ENCODE measurements around the gene NUAK2. TPM values are rescaled to one million over a fixed set of nuclear protein-coding genes. Genes with fewer than 3 reads are reported as not detected.
"Not testable (repeated sequence)": the region's sequence is repeated elsewhere in the genome, so short reads cannot be mapped to it uniquely, and the experiment has no call there.

Gene NUAK2
- total RNA-seq, 2 experiments from 2014 or later: 12.1 to 12.7 TPM

DNA sequence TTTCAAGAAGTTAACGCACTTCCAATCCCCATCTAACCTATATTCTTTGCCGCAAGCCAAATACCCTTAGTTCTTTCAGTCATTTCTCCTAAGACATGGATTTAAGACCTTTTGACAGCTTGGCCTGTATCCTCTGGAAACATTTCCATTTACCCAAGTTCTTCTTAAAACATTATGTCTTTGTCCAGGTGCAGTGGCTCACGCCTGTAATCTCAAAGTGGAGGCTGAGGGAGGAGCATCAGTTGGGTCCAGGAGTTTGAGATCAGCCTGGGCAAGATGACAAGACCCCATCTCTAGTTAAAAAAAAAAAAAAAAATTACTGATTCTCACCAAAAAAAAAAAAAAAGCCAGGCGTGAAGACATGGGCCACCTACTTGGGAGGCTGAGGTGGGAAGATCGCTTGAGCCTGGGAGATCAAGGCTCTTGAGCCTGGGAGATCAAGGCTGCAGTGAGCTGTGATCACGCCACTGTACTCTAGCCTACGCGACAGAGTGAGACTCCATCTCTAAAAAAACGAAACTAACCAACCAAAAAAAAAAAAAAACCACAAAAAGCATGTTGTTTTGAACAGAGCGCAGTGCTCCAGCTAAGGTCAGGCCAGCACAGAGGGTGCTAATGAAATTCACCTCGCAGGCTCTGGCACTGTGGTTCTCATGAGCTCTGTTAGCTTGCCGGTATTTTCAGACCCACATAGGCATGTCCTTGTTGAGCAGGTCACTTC lies 36.0 kb downstream of the NUAK2 start:
- POLR2A ChIA-PET: interaction anchor here (0.6 to 0.7 kb wide), 2 partner anchors 28 to 92 kb away, joined by 4 to 5 read pairs; no protein-coding TSS in a partner anchor
- peak; percentile 72 for DNase-seq
- Mint-ChIP-seq H3K36me3 (ENCODE audit: low read depth) (peaks cover 3% of the 10 kb centered on the region), H3K4me3 (peak overlapping the region; percentile 53), H3K4me1 (peaks cover 82% of the 10 kb centered on the region), H3K27me3 (peaks cover 9% of the 10 kb centered on the region), H3K9me3 (no peaks in the 10 kb centered on the region), H3K27ac (peak overlapping the region; percentile 92)
- CTCF ChIA-PET: interaction anchor here (0.6 to 23.8 kb wide), 13 partner anchors 8 to 1599 kb away, joined by 3 to 560 read pairs (median 5); partner anchors contain the start of gene NUAK2

DNA sequence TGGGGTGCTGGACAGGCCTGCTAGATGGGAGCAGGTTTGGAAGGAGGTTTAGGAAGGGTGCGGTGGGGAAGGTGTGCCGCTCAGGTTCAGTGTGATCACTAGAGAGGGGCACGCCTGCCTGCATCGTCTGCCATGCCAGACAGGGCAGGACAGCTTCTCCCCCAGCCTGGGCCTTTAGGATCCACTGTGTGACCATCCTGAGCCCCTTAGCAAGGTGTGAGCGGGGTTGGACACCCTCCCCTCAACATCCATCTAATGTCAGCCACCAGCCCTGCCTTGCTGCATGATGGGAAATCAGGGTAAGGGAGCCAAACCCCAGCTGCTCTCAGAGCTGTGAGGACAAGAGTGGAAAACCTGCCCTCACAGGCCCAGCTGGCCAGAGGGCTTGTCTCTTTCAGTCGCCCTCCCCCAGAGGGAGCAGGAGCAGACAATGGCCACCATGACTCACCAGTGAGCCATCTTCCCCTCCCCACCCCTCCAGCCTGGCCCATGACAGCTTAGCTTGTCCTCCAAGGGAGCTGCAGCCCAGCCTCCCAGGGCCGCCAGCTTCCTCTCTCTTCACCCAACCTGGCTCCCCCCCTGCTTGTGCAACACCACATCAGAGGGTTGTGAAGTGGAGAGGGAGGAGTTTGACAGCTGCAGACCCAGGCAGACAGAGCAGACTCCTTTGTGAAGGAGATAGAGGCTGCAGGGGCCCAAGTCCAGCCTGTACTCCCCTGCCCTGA lies 37.0 kb downstream of the NUAK2 start:
- ChIA-PET CTCF (interaction anchor here (0.9 to 23.8 kb wide), 7 partner anchors 9 to 51 kb away, joined by 3 to 560 read pairs (median 6); partner anchors contain the start of gene NUAK2), POLR2A (interaction anchor here (0.7 kb wide), 1 partner anchor 29 kb away, joined by 3 read pairs; no protein-coding TSS in a partner anchor)
- Mint-ChIP-seq H3K4me3 (peak overlapping the region; percentile 53), H3K4me1 (peaks cover 86% of the 10 kb centered on the region), H3K9me3 (no peaks in the 10 kb centered on the region), H3K36me3 (ENCODE audit: low read depth) (peaks cover 6% of the 10 kb centered on the region), H3K27ac (peak overlapping the region; percentile 92), H3K27me3 (peaks cover 9% of the 10 kb centered on the region)
- peak; percentile 94 for DNase-seq

DNA sequence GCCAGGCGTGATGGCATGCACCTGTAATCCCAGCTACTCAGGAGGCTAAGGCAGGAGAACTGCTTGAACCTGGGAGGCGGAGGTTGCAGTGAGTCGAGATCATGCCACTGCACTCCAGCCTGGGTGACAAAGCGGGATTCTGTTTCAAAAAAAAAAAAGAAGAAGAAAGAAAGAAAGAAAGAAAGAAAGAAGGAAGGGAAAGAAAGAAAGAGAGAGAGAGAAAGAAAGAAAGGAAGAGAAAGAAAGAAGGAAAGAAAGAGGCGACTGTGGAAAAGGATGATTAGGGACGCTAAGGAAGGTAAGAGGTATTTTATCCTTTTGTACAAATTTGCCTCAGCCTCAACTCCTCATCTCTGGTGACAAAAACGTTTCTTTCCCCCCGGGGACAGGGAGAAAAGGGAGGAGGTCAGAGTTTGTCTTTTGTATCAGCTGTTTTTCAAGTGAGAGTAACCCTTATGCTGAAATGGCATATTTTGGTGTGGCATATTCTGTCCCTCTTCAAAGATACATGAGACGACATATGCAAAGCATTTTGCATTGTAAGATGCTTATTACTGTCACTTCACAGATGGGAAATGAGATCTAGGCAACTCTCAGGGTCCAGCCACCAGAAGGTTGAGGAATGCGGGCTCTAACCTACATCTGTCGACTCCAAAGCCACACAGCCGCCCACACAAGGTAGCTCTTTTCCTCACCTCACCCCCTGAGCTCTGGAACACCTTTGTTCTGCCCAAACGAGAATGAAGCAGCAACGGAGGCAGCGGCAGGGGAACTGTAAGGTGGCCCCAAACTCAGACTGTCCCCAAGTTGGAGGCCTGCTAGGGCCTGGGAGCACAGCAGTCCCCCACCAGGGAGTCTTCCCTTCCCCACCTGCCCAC lies 38.0 kb downstream of the NUAK2 start:
- Mint-ChIP-seq H3K9me3 (no peaks in the 10 kb centered on the region), H3K4me3 (no peak overlapping the region), H3K27ac (peak overlapping the region; percentile 92), H3K36me3 (ENCODE audit: low read depth) (peaks cover 6% of the 10 kb centered on the region), H3K4me1 (peaks cover 89% of the 10 kb centered on the region), H3K27me3 (peaks cover 9% of the 10 kb centered on the region)
- ChIA-PET CTCF (interaction anchor here (0.7 to 23.8 kb wide), 4 partner anchors 10 to 39 kb away, joined by 3 to 560 read pairs (median 13); partner anchors contain the start of gene NUAK2), POLR2A (interaction anchor here (0.7 kb wide), 1 partner anchor 45 kb away, joined by 3 read pairs; no protein-coding TSS in a partner anchor)
- DNase-seq: no peak

DNA sequence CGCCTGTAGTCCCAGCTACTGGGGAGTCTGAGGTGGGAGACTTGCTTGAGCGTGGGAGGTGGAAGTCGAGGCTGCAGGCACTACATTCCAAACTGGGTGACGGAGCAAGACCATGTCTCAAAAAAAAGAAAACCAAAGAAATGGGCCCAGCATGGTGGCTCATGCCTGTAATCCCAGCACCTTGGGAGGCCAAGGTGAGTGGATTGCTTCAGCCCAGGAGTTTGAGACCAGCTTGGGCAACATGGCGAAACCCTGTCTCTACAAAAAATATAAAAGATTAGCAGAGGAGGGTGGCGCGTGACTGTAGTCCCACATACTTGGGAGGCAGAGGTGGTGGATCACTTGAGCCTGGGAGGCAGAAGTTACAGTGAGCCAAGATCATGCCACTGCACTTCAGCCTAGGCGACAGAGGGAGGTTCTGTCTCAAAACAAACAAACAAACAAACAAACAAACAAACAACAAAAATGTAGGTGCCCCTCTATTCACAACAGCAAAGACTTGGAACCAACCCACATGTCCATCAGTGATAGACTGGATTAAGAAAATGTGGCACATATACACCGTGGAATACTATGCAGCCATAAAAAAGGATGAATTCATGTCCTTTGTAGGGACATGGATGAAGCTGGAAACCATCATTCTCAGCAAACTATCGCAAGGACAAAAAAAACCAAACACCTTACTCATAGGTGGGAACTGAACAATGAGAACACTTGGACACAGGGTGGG lies 40.7 kb downstream of the NUAK2 start:
- Mint-ChIP-seq H3K27ac (peak overlapping the region; percentile 87), H3K4me1 (peaks cover 68% of the 10 kb centered on the region)
- ChIA-PET POLR2A (interaction anchor here (0.6 kb wide), 1 partner anchor 81 kb away, joined by 3 read pairs; no protein-coding TSS in a partner anchor), CTCF (interaction anchor here (0.8 to 23.8 kb wide), 3 partner anchors 10 to 112 kb away, joined by 3 to 560 read pairs (median 3); partner anchors contain the start of gene NUAK2)
- not testable (repeated sequence) for H3K4me3 Mint-ChIP-seq; DNase-seq; H3K27me3 Mint-ChIP-seq; H3K36me3 Mint-ChIP-seq (ENCODE audit: low read depth); H3K9me3 Mint-ChIP-seq

DNA sequence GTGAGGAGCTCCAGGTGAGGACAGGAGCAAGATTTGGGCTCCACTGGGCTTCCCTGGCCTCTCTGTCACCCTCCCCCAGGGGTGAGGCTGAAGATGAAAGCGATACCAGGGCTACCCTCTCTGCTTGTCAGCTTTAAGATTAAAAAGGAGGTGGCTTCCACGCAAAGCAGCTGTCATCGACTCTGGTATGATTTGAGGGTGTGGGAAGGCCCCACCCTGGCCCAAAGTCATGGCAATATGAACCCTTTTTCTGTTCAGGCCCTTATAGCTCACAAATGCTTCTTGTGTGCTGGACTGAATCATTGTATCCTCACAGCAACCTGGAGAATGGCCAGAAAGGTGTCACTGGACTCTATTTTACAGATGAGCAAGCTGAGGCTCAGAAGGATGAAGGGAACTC lies 41.6 kb downstream of the NUAK2 start:
- Mint-ChIP-seq H3K4me1 (peaks cover 67% of the 10 kb centered on the region), H3K27ac (peak overlapping the region; percentile 87), H3K36me3 (ENCODE audit: low read depth) (peaks cover 6% of the 10 kb centered on the region), H3K27me3 (peaks cover 9% of the 10 kb centered on the region), H3K9me3 (no peaks in the 10 kb centered on the region), H3K4me3 (no peak overlapping the region)
- CTCF ChIA-PET: interaction anchor here (0.9 to 23.8 kb wide), 4 partner anchors 7 to 43 kb away, joined by 3 to 560 read pairs (median 14); partner anchors contain the start of gene NUAK2
- peak; percentile 64 for DNase-seq
- POLR2A ChIA-PET: no interaction called here

DNA sequence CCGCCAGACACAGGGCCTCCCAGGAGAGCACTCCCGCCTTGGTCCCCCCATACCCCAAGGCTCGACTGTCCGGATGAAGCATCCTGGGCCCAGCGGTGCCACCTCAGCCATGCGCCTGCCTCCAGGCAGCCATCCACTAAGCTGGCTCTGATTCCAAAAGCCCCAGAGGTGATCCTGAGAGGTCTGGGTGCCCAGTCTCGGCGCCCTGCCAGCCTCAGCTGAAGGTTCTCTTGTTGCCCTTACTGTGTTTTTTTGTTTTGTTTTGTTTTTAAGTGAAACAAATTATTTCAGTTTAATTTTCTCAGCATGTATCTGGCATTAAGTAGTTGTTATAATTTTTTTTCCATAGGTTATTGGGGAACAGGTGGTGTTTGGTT lies 44.9 kb downstream of the NUAK2 start:
- Mint-ChIP-seq H3K9me3 (no peaks in the 10 kb centered on the region), H3K27ac (no peak overlapping the region), H3K4me3 (no peak overlapping the region), H3K4me1 (peaks cover 58% of the 10 kb centered on the region), H3K27me3 (no peaks in the 10 kb centered on the region), H3K36me3 (ENCODE audit: low read depth) (peaks cover 6% of the 10 kb centered on the region)
- ChIA-PET POLR2A (no interaction called here), CTCF (interaction anchor here (1.8 to 23.8 kb wide), 5 partner anchors 8 to 46 kb away, joined by 4 to 560 read pairs (median 6); partner anchors contain the start of gene NUAK2)
- no peak for DNase-seq

DNA sequence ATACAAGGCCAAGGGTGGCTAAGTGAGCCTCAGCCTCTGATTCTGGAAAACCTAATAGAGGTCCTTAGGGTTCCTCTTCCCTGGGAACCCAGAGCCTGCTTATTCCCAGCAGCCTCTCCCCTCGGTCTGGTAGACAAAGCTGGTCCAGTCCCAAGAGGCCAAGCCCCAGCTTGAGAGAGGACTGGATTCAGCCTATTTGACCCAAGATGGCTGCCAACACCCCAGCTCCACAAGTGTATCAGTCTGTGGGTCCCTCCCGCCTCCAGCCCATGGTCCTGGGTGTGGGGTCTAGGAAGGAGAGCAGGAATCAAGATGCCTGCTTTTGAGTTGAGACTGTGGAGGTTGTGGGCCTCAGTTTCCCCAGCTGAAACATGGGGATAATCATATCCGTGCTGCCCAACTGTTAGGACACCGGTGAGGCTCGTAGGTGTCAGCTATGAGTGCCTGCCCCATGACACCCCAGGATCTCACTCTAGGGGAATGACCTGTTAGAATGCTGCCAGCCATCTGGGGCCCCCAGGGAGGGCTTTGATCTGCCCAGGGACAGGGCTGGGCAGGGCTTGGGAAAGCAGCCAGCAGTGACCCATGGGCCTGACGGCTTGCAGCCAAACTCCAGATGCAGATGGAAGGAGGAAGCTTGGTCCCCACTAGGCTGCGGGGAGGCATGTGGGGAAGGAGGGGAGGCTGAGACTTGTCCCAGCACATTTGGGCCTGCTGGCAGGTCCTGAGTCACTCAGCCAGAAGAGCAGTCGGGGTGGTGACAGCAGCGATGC lies 45.4 kb downstream of the NUAK2 start:
- ChIA-PET POLR2A (no interaction called here), CTCF (interaction anchor here (1.4 to 23.8 kb wide), 6 partner anchors 9 to 209 kb away, joined by 3 to 560 read pairs (median 5); partner anchors contain the start of gene NUAK2)
- H3K4me3 Mint-ChIP-seq: no peak overlapping the region
- peaks cover 6% of the 10 kb centered on the region for H3K36me3 Mint-ChIP-seq (ENCODE audit: low read depth)
- no peaks in the 10 kb centered on the region for H3K9me3 Mint-ChIP-seq
- no peak overlapping the region for H3K27ac Mint-ChIP-seq
- no peak for DNase-seq
- H3K4me1 Mint-ChIP-seq: peaks cover 57% of the 10 kb centered on the region
- no peaks in the 10 kb centered on the region for H3K27me3 Mint-ChIP-seq

DNA sequence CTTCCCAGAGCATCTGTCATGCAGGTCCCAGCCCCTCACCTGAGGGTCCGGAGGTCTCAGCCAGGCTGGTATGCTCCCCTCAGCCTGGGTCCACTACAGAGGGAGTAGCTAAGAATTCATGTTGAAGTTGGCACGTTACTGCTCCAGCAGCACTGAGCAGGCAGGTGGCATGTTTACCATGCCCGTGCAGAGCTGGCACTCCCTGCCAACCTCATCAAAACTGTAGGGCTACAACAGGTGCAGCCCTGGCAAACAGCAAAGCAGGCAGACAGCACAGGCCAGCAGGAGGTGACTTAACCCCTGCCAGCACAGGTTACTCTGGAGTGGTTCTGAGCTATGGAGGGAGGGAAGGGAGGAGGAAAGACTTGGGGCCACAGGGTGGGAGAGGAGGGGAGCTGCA lies 46.4 kb downstream of the NUAK2 start:
- Mint-ChIP-seq H3K4me1 (peaks cover 49% of the 10 kb centered on the region), H3K36me3 (ENCODE audit: low read depth) (peaks cover 1% of the 10 kb centered on the region), H3K27me3 (no peaks in the 10 kb centered on the region), H3K4me3 (no peak overlapping the region), H3K9me3 (no peaks in the 10 kb centered on the region), H3K27ac (peak overlapping the region; percentile 55)
- peak; percentile 38 for DNase-seq
- CTCF ChIA-PET: interaction anchor here (1.0 to 23.8 kb wide), 7 partner anchors 10 to 210 kb away, joined by 3 to 560 read pairs (median 6); partner anchors contain the start of gene NUAK2
- POLR2A ChIA-PET: no interaction called here

DNA sequence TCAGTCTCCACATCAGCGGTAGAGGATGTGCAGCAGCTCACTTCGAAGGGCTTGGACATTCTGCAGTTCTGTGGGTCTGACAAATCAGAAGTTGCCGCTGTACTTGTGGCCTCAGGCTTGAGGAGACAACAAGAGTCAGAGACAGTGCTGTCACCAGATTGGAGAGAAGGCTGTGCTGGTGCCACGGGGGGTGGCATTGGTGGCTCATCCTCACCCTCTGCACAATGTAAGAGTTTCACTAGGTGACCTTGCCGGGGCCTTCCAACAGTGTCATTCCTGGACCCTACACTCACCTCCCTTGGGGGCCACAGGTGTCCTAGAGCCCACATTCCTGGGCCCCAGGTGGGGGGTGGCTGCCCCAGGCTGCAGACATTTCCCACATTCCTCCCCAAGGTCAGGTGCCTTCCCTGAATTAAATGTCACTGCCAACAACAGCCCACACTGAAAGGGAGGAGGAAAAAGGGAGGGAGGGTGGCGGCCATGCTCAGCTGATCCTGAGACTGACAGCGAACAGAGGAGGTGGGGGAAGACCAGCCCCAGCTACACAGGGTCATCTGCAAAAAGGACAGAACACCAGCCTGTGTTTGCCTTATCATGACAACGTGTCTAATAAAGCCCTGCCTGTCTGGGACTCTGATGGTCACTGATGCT lies 47.4 kb downstream of the NUAK2 start:
- Mint-ChIP-seq H3K27ac (peak overlapping the region; percentile 66), H3K4me1 (peaks cover 39% of the 10 kb centered on the region), H3K4me3 (no peak overlapping the region), H3K9me3 (no peaks in the 10 kb centered on the region), H3K27me3 (no peaks in the 10 kb centered on the region), H3K36me3 (ENCODE audit: low read depth) (no peaks in the 10 kb centered on the region)
- ChIA-PET CTCF (interaction anchor here (0.6 to 23.8 kb wide), 26 partner anchors 8 to 553 kb away, joined by 3 to 560 read pairs (median 6); partner anchors contain the start of gene NUAK2), POLR2A (interaction anchor here (0.9 to 1.4 kb wide), 3 partner anchors 49 to 51 kb away, joined by 3 to 4 read pairs (median 4); no protein-coding TSS in a partner anchor)
- DNase-seq: no peak

DNA sequence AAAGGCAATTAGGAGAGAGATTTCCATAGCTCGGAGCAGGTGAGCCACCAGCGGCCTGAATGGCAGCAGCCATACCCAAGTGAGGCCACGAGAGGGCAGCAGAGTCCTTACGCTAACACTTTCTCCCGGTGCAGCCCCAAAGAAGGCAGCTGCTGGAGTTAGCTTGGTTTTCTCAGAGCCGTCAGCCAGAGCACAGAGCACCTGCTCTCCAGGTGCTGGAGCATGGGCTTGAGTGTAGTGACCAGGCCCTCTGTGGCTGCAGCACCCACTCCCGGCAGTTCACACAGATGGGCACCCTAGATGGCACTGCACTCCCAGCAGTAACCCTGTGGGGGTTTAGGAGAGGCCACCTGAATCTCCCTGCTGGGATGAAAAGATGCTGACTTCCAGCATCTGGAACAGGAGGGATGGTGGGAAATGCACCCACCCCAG lies 48.0 kb downstream of the NUAK2 start:
- ChIA-PET POLR2A (interaction anchor here (0.9 to 1.4 kb wide), 3 partner anchors 49 to 52 kb away, joined by 3 to 4 read pairs (median 4); no protein-coding TSS in a partner anchor), CTCF (interaction anchor here (0.6 to 23.8 kb wide), 29 partner anchors 8 to 554 kb away, joined by 3 to 560 read pairs (median 6); partner anchors contain the start of gene NUAK2)
- H3K4me3 Mint-ChIP-seq: no peak overlapping the region

More for the DNA sequence above, 48.0 kb downstream of the NUAK2 start:
- DNase-seq: peak; percentile 89
- Mint-ChIP-seq H3K36me3 (ENCODE audit: low read depth) (no peaks in the 10 kb centered on the region), H3K27ac (peak overlapping the region; percentile 72), H3K4me1 (peaks cover 33% of the 10 kb centered on the region), H3K9me3 (no peaks in the 10 kb centered on the region), H3K27me3 (no peaks in the 10 kb centered on the region)
